ENCODE data around the gene RIC1.

RIC1 gene

GRCh38 chr9:5690278-5690677, 61.4 kb downstream of the RIC1 start:
- H3K4me3 ChIP-seq = no peak overlapping the region
- no peak for TF ChIP-seq CTCF (IDR thresholded peaks at IDR 0.05)
- DNase-seq (ENCODE audit: low spot score) = no peak
- no peak overlapping the region for H3K27ac ChIP-seq

- Histone ChIP-seq H3K4me3 (no peak overlapping the region), H3K27ac (no peak overlapping the region)
- DNase-seq (ENCODE audit: low spot score) = no peak
- no peak for TF ChIP-seq CTCF (IDR thresholded peaks at IDR 0.05)
Measured at GRCh38 chr9:5695860-5696259, 67.0 kb downstream of the RIC1 start.

GRCh38 chr9:5696884-5697283, 68.0 kb downstream of the RIC1 start:
- no peak for DNase-seq (ENCODE audit: low spot score)
- no peak for TF ChIP-seq CTCF (IDR thresholded peaks at IDR 0.05)
- no peak overlapping the region for H3K27ac ChIP-seq
- H3K4me3 ChIP-seq = no peak overlapping the region

- no peak overlapping the region for H3K4me3 ChIP-seq
- no peak overlapping the region for H3K27ac ChIP-seq
- no peak for TF ChIP-seq CTCF (IDR thresholded peaks at IDR 0.05)
- DNase-seq (ENCODE audit: low spot score) = no peak
Measured at GRCh38 chr9:5698004-5698403, 69.1 kb downstream of the RIC1 start.

GRCh38 chr9:5698810-5699556, 70.1 kb downstream of the RIC1 start:
- H3K4me3 ChIP-seq = no peak overlapping the region
- no peak for DNase-seq (ENCODE audit: low spot score)
- no peak for TF ChIP-seq CTCF (IDR thresholded peaks at IDR 0.05)
- no peak overlapping the region for H3K27ac ChIP-seq

GRCh38 chr9:5708414-5708813, 79.5 kb downstream of the RIC1 start:
- TF ChIP-seq CTCF (IDR thresholded peaks at IDR 0.05) = no peak
- no peak overlapping the region for H3K4me3 ChIP-seq
- no peak for DNase-seq (ENCODE audit: low spot score)
- no peak overlapping the region for H3K27ac ChIP-seq

- no peak for TF ChIP-seq CTCF (IDR thresholded peaks at IDR 0.05)
- H3K4me3 ChIP-seq = no peak overlapping the region
- no peak overlapping the region for H3K27ac ChIP-seq
- DNase-seq (ENCODE audit: low spot score) = no peak
Measured at GRCh38 chr9:5712651-5713390, 83.9 kb downstream of the RIC1 start.

Measured in coronary artery (tissue), 2 donors.